ENCODE data around the gene FAM20A.

Gene FAM20A

GRCh38 chr17:68544111-68544915 is 56.9 kb downstream of the FAM20A start:
- no peaks in the 10 kb centered on the region for H3K9me3 ChIP-seq (ENCODE audit: control insufficient read depth in 2 of 2, low read length in 2 of 2)
- H3K4me3 ChIP-seq (ENCODE audit: low read length in 2 of 2): no peak overlapping the region
- H3K4me1 ChIP-seq (ENCODE audit: control insufficient read depth in 2 of 2, insufficient read depth in 2 of 2, low read length in 2 of 2): no peaks in the 10 kb centered on the region
- no peak overlapping the region for H3K9ac ChIP-seq (ENCODE audit: low read depth in 1 of 2, low read length in 2 of 2)
- H3K27me3 ChIP-seq (ENCODE audit: control insufficient read depth in 2 of 2, insufficient read depth in 2 of 2, low read length in 2 of 2): no peaks in the 10 kb centered on the region
- peaks cover 6% of the 10 kb centered on the region in 2 donors for H3K36me3 ChIP-seq (ENCODE audit: control insufficient read depth in 2 of 2, insufficient read depth in 2 of 2, low read length in 2 of 2)
- H3K27ac ChIP-seq (ENCODE audit: low read depth in 2 of 2, low read length in 2 of 2): no peak overlapping the region

- Histone ChIP-seq H3K27ac (ENCODE audit: low read depth in 2 of 2, low read length in 2 of 2) (no peak overlapping the region), H3K4me3 (ENCODE audit: low read length in 2 of 2) (no peak overlapping the region), H3K27me3 (ENCODE audit: control insufficient read depth in 2 of 2, insufficient read depth in 2 of 2, low read length in 2 of 2) (no peaks in the 10 kb centered on the region), H3K9me3 (ENCODE audit: control insufficient read depth in 2 of 2, low read length in 2 of 2) (no peaks in the 10 kb centered on the region), H3K9ac (ENCODE audit: low read depth in 1 of 2, low read length in 2 of 2) (no peak overlapping the region), H3K36me3 (ENCODE audit: control insufficient read depth in 2 of 2, insufficient read depth in 2 of 2, low read length in 2 of 2) (peaks cover 6 to 8% of the 10 kb centered on the region in 2 donors), H3K4me1 (ENCODE audit: control insufficient read depth in 2 of 2, insufficient read depth in 2 of 2, low read length in 2 of 2) (no peaks in the 10 kb centered on the region)
These were observed 58.3 kb downstream of the FAM20A start for GRCh38 chr17:68542698-68543463.

- H3K9ac ChIP-seq (ENCODE audit: low read depth in 1 of 2, low read length in 2 of 2): no peak overlapping the region
- H3K27me3 ChIP-seq (ENCODE audit: control insufficient read depth in 2 of 2, insufficient read depth in 2 of 2, low read length in 2 of 2): no peaks in the 10 kb centered on the region
- H3K36me3 ChIP-seq (ENCODE audit: control insufficient read depth in 2 of 2, insufficient read depth in 2 of 2, low read length in 2 of 2): peaks cover 14 to 16% of the 10 kb centered on the region in 2 donors
- H3K4me3 ChIP-seq (ENCODE audit: low read length in 2 of 2): no peak overlapping the region
- no peaks in the 10 kb centered on the region for H3K4me1 ChIP-seq (ENCODE audit: control insufficient read depth in 2 of 2, insufficient read depth in 2 of 2, low read length in 2 of 2)
- H3K27ac ChIP-seq (ENCODE audit: low read depth in 2 of 2, low read length in 2 of 2): no peak overlapping the region
- no peaks in the 10 kb centered on the region for H3K9me3 ChIP-seq (ENCODE audit: control insufficient read depth in 2 of 2, low read length in 2 of 2)
These were observed 59.4 kb downstream of the FAM20A start for GRCh38 chr17:68541816-68542215.

- Histone ChIP-seq H3K4me3 (ENCODE audit: low read length in 2 of 2) (no peak overlapping the region), H3K27me3 (ENCODE audit: control insufficient read depth in 2 of 2, insufficient read depth in 2 of 2, low read length in 2 of 2) (no peaks in the 10 kb centered on the region), H3K27ac (ENCODE audit: low read depth in 2 of 2, low read length in 2 of 2) (no peak overlapping the region), H3K9me3 (ENCODE audit: control insufficient read depth in 2 of 2, low read length in 2 of 2) (no peaks in the 10 kb centered on the region), H3K9ac (ENCODE audit: low read depth in 1 of 2, low read length in 2 of 2) (no peak overlapping the region), H3K4me1 (ENCODE audit: control insufficient read depth in 2 of 2, insufficient read depth in 2 of 2, low read length in 2 of 2) (no peaks in the 10 kb centered on the region), H3K36me3 (ENCODE audit: control insufficient read depth in 2 of 2, insufficient read depth in 2 of 2, low read length in 2 of 2) (peaks cover 19 to 20% of the 10 kb centered on the region in 2 donors)
These were observed 60.2 kb downstream of the FAM20A start for GRCh38 chr17:68540981-68541380.

- H3K4me1 ChIP-seq (ENCODE audit: control insufficient read depth in 2 of 2, insufficient read depth in 2 of 2, low read length in 2 of 2): no peaks in the 10 kb centered on the region
- peaks cover 22 to 24% of the 10 kb centered on the region in 2 donors for H3K36me3 ChIP-seq (ENCODE audit: control insufficient read depth in 2 of 2, insufficient read depth in 2 of 2, low read length in 2 of 2)
- H3K4me3 ChIP-seq (ENCODE audit: low read length in 2 of 2): no peak overlapping the region
- H3K27ac ChIP-seq (ENCODE audit: low read depth in 2 of 2, low read length in 2 of 2): no peak overlapping the region
- H3K9me3 ChIP-seq (ENCODE audit: control insufficient read depth in 2 of 2, low read length in 2 of 2): no peaks in the 10 kb centered on the region
- H3K9ac ChIP-seq (ENCODE audit: low read depth in 1 of 2, low read length in 2 of 2): no peak overlapping the region
- no peaks in the 10 kb centered on the region for H3K27me3 ChIP-seq (ENCODE audit: control insufficient read depth in 2 of 2, insufficient read depth in 2 of 2, low read length in 2 of 2)
These were observed 61.4 kb downstream of the FAM20A start for GRCh38 chr17:68539548-68540467.

GRCh38 chr17:68535922-68536321 is 65.2 kb downstream of the FAM20A start:
- Histone ChIP-seq H3K36me3 (ENCODE audit: control insufficient read depth in 2 of 2, insufficient read depth in 2 of 2, low read length in 2 of 2) (peaks cover 34 to 43% of the 10 kb centered on the region in 2 donors), H3K4me3 (ENCODE audit: low read length in 2 of 2) (no peak overlapping the region), H3K27ac (ENCODE audit: low read depth in 2 of 2, low read length in 2 of 2) (no peak overlapping the region), H3K27me3 (ENCODE audit: control insufficient read depth in 2 of 2, insufficient read depth in 2 of 2, low read length in 2 of 2) (no peaks in the 10 kb centered on the region), H3K9me3 (ENCODE audit: control insufficient read depth in 2 of 2, low read length in 2 of 2) (no peaks in the 10 kb centered on the region), H3K9ac (ENCODE audit: low read depth in 1 of 2, low read length in 2 of 2) (no peak overlapping the region), H3K4me1 (ENCODE audit: control insufficient read depth in 2 of 2, insufficient read depth in 2 of 2, low read length in 2 of 2) (no peaks in the 10 kb centered on the region)

- Histone ChIP-seq H3K36me3 (ENCODE audit: control insufficient read depth in 2 of 2, insufficient read depth in 2 of 2, low read length in 2 of 2) (peaks cover 38 to 49% of the 10 kb centered on the region in 2 donors), H3K27ac (ENCODE audit: low read depth in 2 of 2, low read length in 2 of 2) (no peak overlapping the region), H3K9ac (ENCODE audit: low read depth in 1 of 2, low read length in 2 of 2) (no peak overlapping the region)
These were observed 66.5 kb downstream of the FAM20A start for GRCh38 chr17:68534695-68535088.

GRCh38 chr17:68533887-68534694 is 67.1 kb downstream of the FAM20A start:
- Histone ChIP-seq H3K4me1 (ENCODE audit: control insufficient read depth in 2 of 2, insufficient read depth in 2 of 2, low read length in 2 of 2) (no peaks in the 10 kb centered on the region), H3K9ac (ENCODE audit: low read depth in 1 of 2, low read length in 2 of 2) (no peak overlapping the region), H3K4me3 (ENCODE audit: low read length in 2 of 2) (no peak overlapping the region), H3K36me3 (ENCODE audit: control insufficient read depth in 2 of 2, insufficient read depth in 2 of 2, low read length in 2 of 2) (peaks cover 43 to 55% of the 10 kb centered on the region in 2 donors), H3K9me3 (ENCODE audit: control insufficient read depth in 2 of 2, low read length in 2 of 2) (no peaks in the 10 kb centered on the region), H3K27me3 (ENCODE audit: control insufficient read depth in 2 of 2, insufficient read depth in 2 of 2, low read length in 2 of 2) (no peaks in the 10 kb centered on the region), H3K27ac (ENCODE audit: low read depth in 2 of 2, low read length in 2 of 2) (no peak overlapping the region)

More at GRCh38 chr17:68534695-68535088, 66.5 kb downstream of the FAM20A start:
- no peaks in the 10 kb centered on the region for H3K4me1 ChIP-seq (ENCODE audit: control insufficient read depth in 2 of 2, insufficient read depth in 2 of 2, low read length in 2 of 2)
- H3K27me3 ChIP-seq (ENCODE audit: control insufficient read depth in 2 of 2, insufficient read depth in 2 of 2, low read length in 2 of 2): no peaks in the 10 kb centered on the region
- H3K9me3 ChIP-seq (ENCODE audit: control insufficient read depth in 2 of 2, low read length in 2 of 2): no peaks in the 10 kb centered on the region
- H3K4me3 ChIP-seq (ENCODE audit: low read length in 2 of 2): no peak overlapping the region

GRCh38 chr17:68532826-68533225 is 68.3 kb downstream of the FAM20A start:
- H3K27ac ChIP-seq (ENCODE audit: low read depth in 2 of 2, low read length in 2 of 2): no peak overlapping the region
- H3K9me3 ChIP-seq (ENCODE audit: control insufficient read depth in 2 of 2, low read length in 2 of 2): no peaks in the 10 kb centered on the region
- H3K4me1 ChIP-seq (ENCODE audit: control insufficient read depth in 2 of 2, insufficient read depth in 2 of 2, low read length in 2 of 2): no peaks in the 10 kb centered on the region
- H3K27me3 ChIP-seq (ENCODE audit: control insufficient read depth in 2 of 2, insufficient read depth in 2 of 2, low read length in 2 of 2): no peaks in the 10 kb centered on the region
- H3K36me3 ChIP-seq (ENCODE audit: control insufficient read depth in 2 of 2, insufficient read depth in 2 of 2, low read length in 2 of 2): peaks cover 53 to 65% of the 10 kb centered on the region in 2 donors
- H3K4me3 ChIP-seq (ENCODE audit: low read length in 2 of 2): no peak overlapping the region
- H3K9ac ChIP-seq (ENCODE audit: low read depth in 1 of 2, low read length in 2 of 2): no peak overlapping the region
